ENCODE results near the gene AHCYL2.
"Not testable (repeated sequence)": the region's sequence is repeated elsewhere in the genome, so short reads cannot be mapped to it uniquely, and the experiment has no call there.

Gene AHCYL2

DNA sequence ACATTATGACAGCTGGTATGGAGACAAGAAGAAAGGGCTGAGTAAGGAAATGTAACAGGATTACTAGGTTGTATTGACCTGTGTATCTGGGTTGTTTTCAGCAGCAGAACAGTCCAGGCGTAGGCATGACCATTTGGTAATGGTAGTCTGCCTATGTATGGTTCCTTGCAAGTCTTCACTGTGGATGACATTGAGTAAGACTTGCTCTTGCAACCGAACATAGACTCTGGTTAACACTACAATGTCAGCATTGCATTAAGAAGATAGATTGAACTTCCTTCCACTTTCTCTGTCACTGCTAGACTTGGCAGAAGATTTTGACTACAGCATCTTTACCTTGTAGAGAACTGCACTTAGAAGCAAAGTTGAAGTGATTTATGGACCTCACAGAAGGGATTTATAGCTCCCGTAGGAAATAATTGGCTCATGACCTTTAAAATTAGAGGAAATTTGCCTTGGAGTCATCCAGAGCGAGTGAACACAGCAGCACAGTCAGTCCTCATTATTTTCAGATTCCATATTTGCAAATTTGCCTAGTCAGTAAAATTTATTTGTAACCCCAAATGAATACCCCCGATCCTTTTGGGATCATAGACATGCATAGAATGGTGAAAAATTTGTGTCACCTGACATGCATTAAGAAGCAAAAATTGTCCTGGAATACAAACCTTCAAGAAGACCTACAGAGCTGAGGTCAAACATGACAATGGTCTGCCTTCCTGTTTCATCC is 129.8 kb downstream of the AHCYL2 start:
- DNase-seq: peak; percentile 8 to 60 (median 30)

DNA sequence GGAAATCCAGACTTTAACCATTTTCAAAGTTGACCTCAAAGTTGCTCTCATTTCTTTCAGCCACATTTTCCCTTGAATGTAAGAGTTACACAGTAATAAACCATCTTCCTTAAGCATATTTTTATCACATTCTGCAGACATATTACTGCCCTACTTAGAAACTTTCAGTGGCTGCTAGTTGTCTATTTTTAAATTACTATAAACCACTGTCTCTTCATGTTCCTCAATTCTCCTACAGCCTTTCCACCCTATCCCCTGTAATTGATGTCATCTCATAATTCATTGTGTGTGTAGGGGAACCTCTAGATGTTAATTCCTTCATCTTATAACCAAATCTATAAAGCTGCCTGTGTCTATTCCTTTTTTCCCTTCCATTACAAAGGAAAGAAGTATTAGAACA is 131.3 kb downstream of the AHCYL2 start:
- DNase-seq: peak in 2 of 4 experiments; percentile 20 to 23

DNA sequence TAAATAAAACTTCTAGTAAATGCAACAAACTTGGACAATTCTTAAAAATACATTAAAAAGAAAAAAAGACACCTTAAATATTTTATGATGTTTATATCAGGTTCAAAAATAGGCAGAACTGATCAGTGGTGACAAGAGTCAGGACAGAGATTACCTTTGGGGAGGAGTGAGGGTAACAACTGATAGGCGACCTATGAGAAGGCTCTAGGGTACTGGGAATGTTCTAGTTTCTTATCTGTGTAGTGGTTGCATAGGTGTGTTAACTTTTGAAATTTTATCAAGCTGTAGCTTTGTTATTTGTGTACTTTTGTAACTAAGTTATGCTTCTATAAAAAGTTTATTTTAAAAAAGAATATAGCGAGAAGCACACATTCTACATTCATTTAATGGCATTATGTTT is 134.3 kb downstream of the AHCYL2 start:
- DNase-seq: no peak

DNA sequence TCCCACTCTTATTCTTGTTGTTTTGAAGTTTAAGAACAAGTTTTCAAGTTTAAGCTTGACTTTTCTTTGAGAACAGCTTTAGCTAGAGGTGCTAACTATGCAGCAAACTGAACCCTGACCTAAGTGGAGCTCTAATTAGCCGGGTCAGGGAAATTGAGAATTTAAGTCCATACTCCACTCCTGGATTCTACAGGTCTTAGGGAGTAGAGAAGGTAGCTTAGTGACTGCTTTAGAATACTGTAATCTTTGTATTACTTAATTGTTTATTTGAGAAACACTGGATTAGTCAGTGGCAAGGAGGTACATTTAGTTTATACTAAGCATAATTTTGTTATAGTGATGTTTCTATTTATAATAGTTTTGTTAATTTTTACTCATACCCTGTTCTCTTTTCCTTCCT is 134.8 kb downstream of the AHCYL2 start:
- DNase-seq: no peak

DNA sequence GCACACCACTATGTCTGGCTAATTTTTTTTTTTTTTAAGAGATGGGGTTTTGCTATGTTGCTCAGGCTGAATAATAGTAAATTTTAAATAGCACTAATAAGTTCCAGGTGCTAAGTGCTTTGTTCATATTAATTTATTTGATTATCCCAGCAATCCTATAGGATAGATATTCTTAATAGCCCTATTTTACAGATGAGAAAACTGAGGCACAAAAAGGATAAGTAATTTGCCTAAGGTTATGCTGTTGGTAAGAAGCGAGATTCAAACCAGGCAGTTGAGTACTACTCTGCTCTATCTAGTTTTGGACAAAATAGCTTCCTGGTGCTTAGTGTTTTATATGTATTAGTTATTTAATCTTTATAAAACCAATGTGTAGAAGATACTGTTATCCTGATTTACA is 136.9 kb downstream of the AHCYL2 start:
- no peak for DNase-seq

DNA sequence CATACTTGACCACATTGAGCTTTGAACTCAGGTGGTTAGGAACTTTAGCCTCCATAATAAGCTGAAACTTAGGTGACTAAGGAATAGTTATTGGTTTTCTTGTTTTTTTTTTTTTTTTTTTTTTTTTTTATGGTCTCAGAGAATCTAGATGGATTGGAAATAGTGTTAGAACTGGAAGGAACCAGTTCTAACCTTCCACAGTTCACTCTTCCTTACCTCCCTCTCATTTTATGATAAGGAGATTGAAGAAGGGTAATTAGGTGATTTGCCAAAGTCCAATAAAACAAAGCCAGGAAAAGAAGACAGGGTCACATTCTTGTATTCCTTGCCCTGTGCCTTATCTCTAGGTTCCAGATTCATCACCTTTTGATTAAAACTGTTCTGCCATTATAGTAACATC is 137.7 kb downstream of the AHCYL2 start:
- DNase-seq: no peak

DNA sequence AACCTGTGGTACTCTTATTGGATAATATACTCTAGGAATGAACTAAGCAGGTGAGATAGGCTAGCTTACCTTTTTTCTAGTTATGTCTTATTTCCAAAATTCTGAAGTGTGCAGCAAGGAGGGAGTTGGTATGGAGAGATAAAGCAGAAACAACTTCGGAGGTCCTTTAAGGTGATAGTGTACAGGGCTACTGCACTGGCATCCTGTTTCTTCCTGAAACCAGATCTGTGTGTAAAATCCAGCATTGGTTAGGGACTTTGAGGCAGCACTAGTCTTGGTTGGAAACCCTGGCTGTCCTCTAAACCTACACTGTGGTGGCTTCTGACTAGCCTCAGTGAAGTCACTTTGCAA is 142.5 kb downstream of the AHCYL2 start:
- no peak for DNase-seq

DNA sequence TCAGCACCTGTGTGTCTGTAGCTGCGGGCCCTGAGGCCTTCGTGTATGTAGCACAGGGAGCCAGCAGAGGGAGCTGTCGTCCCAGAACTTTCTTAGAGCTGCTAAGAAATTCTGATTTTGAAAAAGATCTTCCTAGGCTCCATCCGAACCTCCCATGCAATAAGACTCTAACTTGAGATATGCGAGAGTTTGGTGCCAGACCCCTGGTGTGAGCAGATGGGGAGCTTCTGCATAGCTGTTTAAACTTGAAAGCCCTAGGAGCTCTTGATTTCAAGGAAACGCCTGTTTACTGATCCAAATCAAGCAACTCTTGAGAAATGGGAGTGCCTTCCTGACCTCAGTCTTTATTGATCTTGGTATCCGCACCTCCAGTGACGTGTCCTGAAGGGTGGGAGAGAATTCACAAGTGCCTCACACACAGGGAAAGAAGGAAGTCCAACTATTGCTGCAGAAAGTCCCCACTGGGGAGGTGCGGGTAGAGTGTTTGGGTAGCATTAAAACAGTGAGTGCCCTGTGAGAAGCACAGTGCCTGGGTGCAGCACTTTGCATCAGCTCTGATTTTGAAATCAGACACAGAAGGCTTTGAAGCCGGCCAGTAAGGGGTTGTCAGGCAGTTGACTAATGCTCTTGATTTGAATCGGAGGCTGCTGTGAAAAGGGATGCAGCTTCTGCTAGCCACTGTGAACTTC is 143.0 kb downstream of the AHCYL2 start:
- DNase-seq: peak; percentile 82 to 89 (median 86)

DNA sequence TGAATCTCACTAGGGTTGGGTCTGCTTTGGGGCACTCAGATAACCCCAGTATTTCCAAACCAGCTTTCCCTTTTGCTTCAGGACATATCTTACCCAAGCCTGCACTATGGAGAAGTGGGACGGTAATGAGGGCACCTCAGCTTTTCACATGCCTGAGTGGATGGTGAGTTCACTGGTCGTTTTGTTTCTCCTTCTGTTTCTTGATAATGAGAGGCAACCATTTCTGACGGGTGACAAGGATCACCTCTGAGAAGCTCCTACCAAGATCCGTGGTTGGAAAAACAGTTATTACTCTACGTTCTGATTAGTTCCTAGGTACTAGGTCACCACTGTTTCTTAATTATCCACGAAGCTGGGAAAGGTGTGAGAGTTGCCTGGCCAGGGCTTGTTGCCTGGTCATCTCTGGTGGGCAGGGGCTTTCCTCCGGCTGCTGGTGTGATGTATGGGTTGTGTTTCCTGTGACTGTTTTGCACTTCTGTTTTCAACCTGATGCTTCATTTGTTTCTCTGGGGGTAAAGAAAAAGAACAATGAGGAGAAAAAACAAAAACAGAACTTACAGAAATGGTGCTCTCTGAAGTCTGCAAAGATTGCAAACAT is 143.7 kb downstream of the AHCYL2 start:
- peak in 3 of 4 experiments; percentile 15 to 43 (median 38) for DNase-seq

DNA sequence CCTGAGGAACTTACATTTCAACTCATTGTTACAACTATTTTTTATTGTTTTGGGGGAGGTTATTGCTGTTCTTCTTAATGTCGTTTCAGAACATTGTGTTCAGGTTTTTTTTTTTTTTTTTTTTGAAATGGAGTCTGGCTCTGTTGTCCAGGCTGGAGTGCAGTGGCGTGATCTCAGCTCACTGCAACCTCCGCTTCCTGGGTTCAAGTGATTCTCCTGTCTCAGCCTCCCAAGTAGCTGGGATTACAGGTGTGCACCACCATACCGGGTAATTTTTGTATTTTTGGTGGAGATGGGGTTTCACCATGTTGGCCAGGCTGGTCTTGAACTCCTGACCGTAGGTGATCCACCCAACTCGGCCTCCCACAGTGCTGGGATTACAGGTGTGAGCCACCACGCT is 144.6 kb downstream of the AHCYL2 start:
- not testable (repeated sequence) for DNase-seq

DNA sequence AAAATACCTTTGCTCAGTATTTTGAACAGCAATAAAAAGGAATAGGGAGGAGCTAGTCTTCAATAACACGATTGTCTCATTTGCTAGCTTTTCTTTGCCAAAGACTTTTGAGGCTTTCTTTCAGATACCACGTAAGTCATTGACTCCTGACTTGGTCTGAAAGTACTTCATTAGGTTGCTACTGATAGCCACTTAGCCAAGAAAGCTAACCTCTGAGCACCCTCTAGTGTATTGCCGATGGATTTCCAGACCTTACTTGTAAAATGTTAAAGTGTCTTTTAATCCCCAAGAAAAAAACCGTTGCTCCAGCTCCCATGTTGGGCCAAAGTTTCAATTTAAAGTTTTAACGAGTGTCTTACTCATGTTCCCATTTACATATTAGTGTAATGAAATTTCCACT is 146.0 kb downstream of the AHCYL2 start:
- no peak for DNase-seq

DNA sequence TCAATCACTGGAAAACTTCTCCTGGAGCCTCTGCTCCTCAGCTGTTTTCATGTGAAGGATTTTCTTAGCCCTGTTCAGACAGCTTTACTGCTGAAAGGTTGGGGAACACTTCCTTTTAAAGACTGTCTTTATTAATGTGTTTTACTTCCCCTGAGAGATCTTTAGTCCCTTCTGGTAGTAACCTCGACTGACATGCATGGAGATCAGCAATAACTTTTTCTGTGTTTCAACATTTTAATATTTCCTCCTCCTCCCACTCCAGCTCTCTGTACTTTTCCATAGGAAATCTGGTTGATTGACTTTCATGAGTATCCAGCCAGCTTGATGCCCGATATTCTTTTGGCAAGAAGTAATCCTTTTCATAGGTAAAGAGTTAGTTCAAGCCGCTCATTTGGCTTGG is 146.7 kb downstream of the AHCYL2 start:
- DNase-seq: peak in 2 of 4 experiments; percentile 23 to 28

DNA sequence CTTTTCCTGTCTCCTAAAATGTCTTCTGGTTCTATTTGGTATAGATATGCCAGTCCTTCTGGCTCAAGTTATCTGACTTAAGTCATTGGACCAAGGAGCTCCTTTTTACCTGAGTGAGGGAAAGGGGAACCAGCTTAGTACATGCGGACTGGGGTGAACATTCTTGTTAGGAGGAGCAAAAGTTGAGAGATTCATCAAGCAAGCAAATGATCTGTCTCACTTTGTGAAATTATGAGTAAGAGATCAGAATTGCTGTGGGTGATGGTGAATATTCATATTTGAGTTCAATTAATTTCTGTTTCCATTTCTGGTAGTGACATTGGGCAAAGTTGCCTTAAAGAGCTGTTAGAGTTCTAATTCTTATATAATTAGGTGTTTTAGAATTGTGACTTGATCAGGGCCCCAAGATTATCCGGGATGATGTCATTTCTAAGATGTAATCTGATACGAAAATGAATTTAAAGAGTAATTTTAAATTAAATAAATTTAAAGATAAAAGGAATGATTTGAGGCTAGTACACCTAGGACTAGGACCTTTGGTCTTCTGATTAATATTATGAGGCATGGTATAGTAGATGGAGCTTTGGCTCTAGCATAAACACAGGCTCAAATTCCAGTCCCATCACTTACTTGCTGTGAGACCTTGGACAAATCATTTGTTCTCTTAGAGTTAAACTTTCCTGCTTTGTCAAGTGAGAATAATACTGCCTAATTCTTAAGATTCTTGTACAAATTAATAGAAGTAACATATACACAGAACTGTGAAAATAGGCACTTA is 149.0 kb downstream of the AHCYL2 start:
- no peak for DNase-seq

DNA sequence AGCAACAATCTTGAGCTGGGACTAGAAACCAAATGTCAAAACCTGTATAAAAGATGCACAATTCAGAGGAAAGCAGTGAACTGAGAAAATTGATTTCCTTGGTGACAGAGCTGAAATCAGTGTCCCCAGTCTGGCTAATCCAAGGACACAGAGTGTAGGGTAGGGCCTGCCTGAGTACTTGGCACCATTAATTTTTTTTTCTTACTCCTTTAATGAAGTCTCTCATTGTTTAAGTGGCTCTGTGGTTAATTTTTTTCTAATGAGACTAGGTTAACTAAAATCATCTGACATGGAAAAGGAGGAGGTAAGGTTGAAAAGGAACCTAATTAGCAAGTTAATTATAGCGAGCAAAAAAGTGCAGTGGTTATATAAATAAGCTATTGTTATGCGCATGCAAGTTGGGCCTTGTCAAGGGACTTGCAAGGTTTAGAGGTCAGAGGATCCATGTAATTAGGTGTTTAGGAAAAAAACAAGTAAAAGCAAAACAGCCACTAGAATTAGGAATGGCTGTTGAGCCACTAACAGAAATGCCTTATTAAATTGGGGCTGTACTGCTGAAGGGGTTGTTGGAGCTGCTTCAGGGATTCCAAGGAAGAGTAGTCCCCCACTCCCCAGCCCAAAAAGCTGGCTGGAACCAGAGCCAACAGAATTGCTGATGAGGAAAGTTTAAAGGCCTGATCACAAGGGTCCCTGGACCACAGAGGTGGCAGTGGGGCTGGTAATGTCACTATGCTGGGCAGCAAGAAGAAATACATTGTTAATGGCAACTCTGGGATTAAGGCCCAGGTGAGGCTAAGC is 150.5 kb downstream of the AHCYL2 start:
- no peak for DNase-seq

DNA sequence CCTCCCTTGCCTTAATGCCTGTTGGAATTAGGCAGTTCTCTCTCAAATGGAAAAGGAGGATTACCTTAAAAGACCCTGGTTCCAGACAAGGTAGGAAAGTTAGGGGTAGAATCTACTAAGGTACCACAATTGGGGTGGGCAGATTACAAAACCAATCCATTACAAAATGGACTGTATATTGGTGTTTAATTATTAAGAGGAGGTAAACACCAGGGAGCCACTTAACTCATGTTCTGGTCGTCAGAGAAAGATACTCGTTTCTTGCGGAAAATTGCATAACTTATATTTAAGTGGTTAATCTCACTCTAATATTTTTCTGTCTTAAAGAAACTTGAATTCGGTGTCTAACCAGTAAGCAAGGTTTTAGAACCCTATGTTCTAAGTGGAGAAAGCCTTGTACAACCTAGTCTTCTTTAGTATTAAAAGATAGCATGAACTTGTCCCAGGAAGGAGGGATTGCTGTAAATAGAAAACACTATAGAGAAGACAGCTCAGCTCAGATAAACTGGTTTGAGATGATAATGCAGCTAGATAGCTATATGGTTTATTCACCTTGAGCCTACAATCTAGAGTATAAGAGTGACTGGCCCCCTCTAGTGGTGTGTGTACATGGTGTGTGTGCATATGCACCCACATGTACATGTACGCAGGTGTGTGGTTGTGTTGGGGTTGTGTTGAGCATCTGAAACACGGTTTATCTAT is 151.4 kb downstream of the AHCYL2 start:
- peak; percentile 29 to 54 (median 44) for DNase-seq

DNA sequence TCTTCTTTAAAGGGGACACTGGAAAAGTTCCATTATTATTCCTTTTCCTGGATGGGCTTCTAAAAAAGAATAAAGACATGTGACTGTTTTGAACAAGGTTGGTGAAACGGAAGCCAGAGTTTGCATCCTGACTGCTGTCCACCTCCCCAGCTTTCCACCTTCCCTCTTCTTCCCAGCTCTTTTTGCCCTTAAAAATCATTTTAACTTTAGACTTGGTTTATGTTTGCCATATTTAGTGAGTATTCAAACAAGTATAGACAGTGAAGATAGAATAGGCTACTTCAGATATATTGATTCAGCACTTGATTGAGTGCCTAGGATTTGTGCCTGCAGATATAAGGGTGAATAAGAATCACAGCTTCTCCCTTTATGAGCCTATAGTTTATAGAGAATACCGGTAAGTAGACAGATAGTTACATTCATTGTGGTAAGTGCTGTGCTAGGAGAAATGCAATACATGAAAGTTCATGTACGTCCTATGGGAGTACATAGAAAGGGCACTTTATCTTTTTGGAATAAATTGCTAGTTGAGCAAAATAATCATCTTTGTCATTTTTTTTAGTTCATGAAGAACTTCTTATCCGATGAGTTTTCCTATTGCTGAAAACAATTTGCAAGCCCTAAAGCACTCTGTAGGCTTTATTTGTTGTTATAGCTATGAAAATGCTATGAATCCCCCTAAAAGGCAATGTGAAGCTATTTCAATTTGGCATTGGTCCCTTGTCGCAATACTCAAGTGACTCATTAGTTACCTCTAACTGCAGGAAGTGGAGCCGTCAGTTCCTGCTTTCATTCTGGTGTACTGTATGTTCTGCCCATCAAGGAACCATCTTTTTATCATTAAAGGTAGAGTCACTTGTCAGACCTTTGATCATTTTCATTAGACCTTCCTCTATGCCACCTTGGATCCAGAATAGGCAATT is 152.2 kb downstream of the AHCYL2 start:
- DNase-seq: peak; percentile 12 to 42 (median 24)

DNA sequence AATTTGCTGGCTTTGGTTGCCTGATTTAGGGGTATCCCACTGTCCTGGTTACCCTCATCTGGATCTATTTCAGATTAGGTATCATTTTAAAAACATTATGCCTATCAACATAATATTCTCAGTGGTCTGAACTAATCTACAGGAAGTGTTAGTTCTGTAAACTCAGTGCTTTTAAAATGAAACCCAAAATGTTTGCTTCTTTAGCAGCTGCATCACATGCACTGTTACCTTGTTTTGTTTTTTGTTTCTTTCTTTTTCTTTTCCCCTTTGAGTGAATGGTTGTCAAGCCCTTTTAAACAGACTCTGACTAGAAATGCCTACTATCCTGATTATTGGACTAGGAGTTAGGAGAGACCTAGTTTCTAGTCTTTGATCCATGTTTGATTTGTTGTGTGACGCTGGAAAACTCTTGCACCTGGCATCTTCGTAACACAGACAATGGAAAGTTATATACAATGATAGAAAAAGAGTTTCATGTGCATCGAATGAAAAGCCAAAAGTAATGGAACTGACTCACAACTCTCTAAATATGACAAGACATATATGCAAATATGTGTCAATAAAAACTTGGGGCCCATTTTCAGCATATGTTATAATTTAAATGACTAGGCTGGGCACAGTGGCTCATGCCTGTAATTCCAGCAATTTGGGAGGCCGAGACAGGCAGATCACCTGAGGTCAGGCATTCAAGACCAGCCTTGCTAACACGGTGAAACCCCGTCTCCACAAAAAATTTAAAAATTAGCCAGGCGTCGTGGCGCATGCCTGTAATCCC is 157.1 kb downstream of the AHCYL2 start:
- DNase-seq: no peak

DNA sequence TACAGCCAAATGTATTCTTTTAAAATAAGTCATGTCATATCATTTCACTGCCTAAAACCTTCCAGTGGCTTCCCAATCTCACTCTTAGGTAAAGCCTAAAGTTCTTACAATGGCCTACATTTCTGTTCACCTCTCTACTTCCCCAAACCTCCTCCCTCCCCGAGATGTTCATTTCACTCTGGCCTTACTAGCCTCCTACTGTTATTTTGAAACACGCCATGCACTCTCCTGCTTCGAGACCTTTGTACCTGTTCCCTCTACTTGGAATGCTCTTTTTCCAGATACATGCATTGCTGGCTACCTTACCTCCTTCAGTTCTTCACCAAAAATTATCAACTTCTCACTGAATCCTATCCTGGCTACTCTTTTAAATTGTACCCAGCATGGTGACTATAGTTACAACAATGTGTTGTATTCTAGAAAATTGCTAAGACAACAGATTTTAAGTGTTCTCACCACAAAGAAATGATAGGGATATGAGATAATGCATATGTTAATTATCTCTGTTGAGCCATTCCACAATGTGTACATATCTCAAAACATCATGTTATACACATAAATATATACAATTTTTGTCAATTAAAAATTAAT is 158.8 kb downstream of the AHCYL2 start:
- no peak for DNase-seq

DNA sequence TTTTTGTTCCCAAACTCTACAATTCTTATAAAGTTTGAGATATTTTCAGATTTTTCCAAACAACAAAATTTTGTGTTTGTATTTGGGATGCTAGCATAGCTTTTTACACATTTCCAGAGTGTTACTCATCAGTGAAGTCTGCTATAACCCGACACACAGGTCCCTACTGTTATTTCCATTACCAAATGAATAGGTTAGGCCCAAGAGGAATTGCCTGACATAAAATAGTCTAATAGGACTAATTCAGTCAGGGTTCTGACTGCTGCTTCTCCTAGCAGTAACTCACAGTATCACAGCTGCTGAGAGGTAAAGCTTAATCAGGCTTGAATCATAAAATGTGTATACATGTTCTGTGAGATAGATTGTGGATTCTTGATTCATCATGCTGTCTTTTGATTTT is 160.3 kb downstream of the AHCYL2 start:
- DNase-seq: no peak
